Liver (tissue), 9 donors: ENCODE results near the gene CELF4. TPM values are rescaled to one million over a fixed set of nuclear protein-coding genes. Genes with fewer than 3 reads are reported as not detected.

ENCODE experiments used
- DNase-seq: peaks from one replicate; pipeline ENCODE4 v3.0.0-alpha.2; 2017; ENCODE audit warnings: low spot score
- H3K27ac ChIP-seq, 2 donors: one replicate each; pipeline ENCODE4 v1.7.0; 2013; ENCODE audit warnings: inconsistent platforms in 2 of 2, low read length in 2 of 2, control low read depth in 1 of 2, low read depth in 1 of 2, mild to moderate bottlenecking in 1 of 2
- H3K27me3 ChIP-seq, 4 donors: one replicate each; pipeline versions ENCODE4 v1.6.1 to v1.7.0; 2013; ENCODE audit warnings: low read length in 3 of 4, inconsistent platforms in 1 of 4, mild to moderate bottlenecking in 1 of 4, moderate library complexity in 1 of 4; ENCODE audit not compliant: control insufficient read depth in 4 of 4, insufficient read depth in 4 of 4
- H3K36me3 ChIP-seq, 4 donors: one replicate each; pipeline versions ENCODE4 v1.6.1 to v1.7.0; 2013; ENCODE audit warnings: low read length in 3 of 4, mild to moderate bottlenecking in 3 of 4, low read depth in 1 of 4, moderate library complexity in 1 of 4; ENCODE audit not compliant: control insufficient read depth in 4 of 4, insufficient read depth in 3 of 4
- H3K4me1 ChIP-seq, 4 donors: one replicate each; pipeline versions ENCODE4 v1.6.1 to v1.7.0; 2013; ENCODE audit warnings: low read length in 3 of 4, mild to moderate bottlenecking in 3 of 4, moderate library complexity in 1 of 4; ENCODE audit not compliant: control insufficient read depth in 4 of 4, insufficient read depth in 4 of 4
- H3K4me3 ChIP-seq, 3 donors: one replicate each; pipeline versions ENCODE4 v1.6.1 to v1.7.0; 2013; ENCODE audit warnings: low read length in 3 of 3, control low read depth in 1 of 3, low read depth in 1 of 3, mild to moderate bottlenecking in 1 of 3
- H3K9ac ChIP-seq, 2 donors: one replicate each; pipeline ENCODE4 v1.7.0; 2013; ENCODE audit warnings: low read length in 2 of 2, mild to moderate bottlenecking in 2 of 2, moderate library complexity in 2 of 2, control low read depth in 1 of 2, low read depth in 1 of 2
- H3K9me3 ChIP-seq, 4 donors: one replicate each; pipeline versions ENCODE4 v1.6.1 to v1.7.0; 2013; ENCODE audit warnings: low read length in 3 of 4; ENCODE audit not compliant: control insufficient read depth in 4 of 4
- ATF3 ChIP-seq: IDR thresholded peaks from 2 replicates; pipeline ENCODE4 v1.6.1; 2016; ENCODE audit warnings: antibody characterized with exemption
- EGR1 ChIP-seq, 2 donors: IDR thresholded peaks; 2 replicates each; pipeline ENCODE4 v1.6.1; 2016 to 2018; ENCODE audit warnings: antibody characterized with exemption in 2 of 2, low read depth in 2 of 2
- FOXA1 ChIP-seq: IDR thresholded peaks from 2 replicates; pipeline ENCODE4 v1.6.1; 2016; ENCODE audit warnings: antibody characterized with exemption
- FOXA2 ChIP-seq: IDR thresholded peaks from 2 replicates; pipeline ENCODE4 v1.6.1; 2016; ENCODE audit warnings: antibody characterized with exemption
- GABPA ChIP-seq, 2 donors: IDR thresholded peaks in 1 of 2; conservative IDR thresholded peaks in 1 of 2; 2 replicates each; pipeline ENCODE4 v1.6.1; 2016; ENCODE audit warnings: antibody characterized with exemption in 2 of 2, mild to moderate bottlenecking in 1 of 2, moderate library complexity in 1 of 2
- HNF4A ChIP-seq, 2 donors: conservative IDR thresholded peaks; 2 replicates each; pipeline ENCODE4 v1.6.1; 2016; ENCODE audit warnings: antibody characterized with exemption in 2 of 2, mild to moderate bottlenecking in 2 of 2
- HNF4G ChIP-seq: IDR thresholded peaks from 2 replicates; pipeline ENCODE4 v1.6.1; 2016; ENCODE audit warnings: antibody characterized with exemption
- JUND ChIP-seq, 2 donors: IDR thresholded peaks; 2 replicates each; pipeline ENCODE4 v1.6.1; 2016; ENCODE audit warnings: antibody characterized with exemption in 2 of 2
- RAD21 ChIP-seq, 2 donors: IDR thresholded peaks; 2 replicates each; pipeline ENCODE4 v1.6.1; 2016; ENCODE audit warnings: antibody characterized with exemption in 2 of 2, mild to moderate bottlenecking in 2 of 2
- RXRA ChIP-seq, 2 donors: IDR thresholded peaks; 2 replicates each; pipeline ENCODE4 v1.6.1; 2017 to 2018; ENCODE audit warnings: antibody characterized with exemption in 2 of 2, mild to moderate bottlenecking in 1 of 2
- SP1 ChIP-seq: IDR thresholded peaks from 2 replicates; pipeline ENCODE4 v1.6.1; 2018; ENCODE audit warnings: antibody characterized with exemption, mild to moderate bottlenecking
- TAF1 ChIP-seq: conservative IDR thresholded peaks from 2 replicates; pipeline ENCODE4 v1.6.1; 2016; ENCODE audit warnings: antibody characterized with exemption, mild to moderate bottlenecking
- YY1 ChIP-seq: IDR thresholded peaks from 2 replicates; pipeline ENCODE4 v1.6.1; 2016; ENCODE audit warnings: antibody characterized with exemption, mild to moderate bottlenecking
- WGBS: extraction: QIAGEN DNeasy Blood & Tissue Kit; methylation state at CpG from one replicate; pipeline ENCODE4 v1.1.7; 2013; 5-methylcytosine and 5-hydroxymethylcytosine counted together
- polyA plus RNA-seq, 2 donors: library from polyadenylated mRNA; stranded (reverse) in 1 of 2; unstranded in 1 of 2; fragments of 200-250 nt in 1 of 2; fragments of >200 nt in 1 of 2; fragmentation: Nextera tagmentation in 1 of 2; extraction: Ambion mirVana in 1 of 2; gene quantifications; one replicate each; pipeline versions ENCODE4 v1.2.1 to v1.2.3, GENCODE V29; 2013 to 2015
- total RNA-seq, 2 donors: library from RNA; depleted of rRNA; stranded (reverse); fragments of >200 nt; gene quantifications; one replicate each; pipeline ENCODE4 v1.2.3, GENCODE V29; 2014
- TF ChIP-seq, protein P1 (sequence below): IDR thresholded peaks from 2 replicates; pipeline ENCODE4 v1.6.1; 2016; ENCODE audit warnings: antibody characterized with exemption
- TF ChIP-seq, protein P2 (sequence below): IDR thresholded peaks from 2 replicates; pipeline ENCODE4 v1.6.1; 2016; ENCODE audit warnings: antibody characterized with exemption
- TF ChIP-seq, protein P3 (sequence below): fragments of 150-350 bp; IDR thresholded peaks from 2 replicates; pipeline ENCODE4 v1.5.1; 2017; ENCODE audit warnings: improper control_type of control experiment, low read depth, low read length; ENCODE audit not compliant: missing input control
- donor health status: healthy.
- donor health status: healthy.
- donor health status: healthy.
- donor health status: healthy.
- donor health status: healthy.

The CELF4 gene
- total and polyA plus RNA-seq, 4 donors = 0.08 to 0.28 (median 0.21) TPM; not detected in 1

GRCh38 chr18:37487400-37487867 lies 78.2 kb downstream of the CELF4 start:
- Histone ChIP-seq H3K9ac (no peak overlapping the region), H3K4me3 (no peak overlapping the region), H3K9me3 (no peaks in the 10 kb centered on the region), H3K27me3 (peaks cover 0 to 14% (median 3%) of the 10 kb centered on the region in 4 donors), H3K36me3 (no peaks in the 10 kb centered on the region), H3K4me1 (peaks cover 0 to 15% (median 1%) of the 10 kb centered on the region in 4 donors), H3K27ac (no peak overlapping the region)
- no peak for TF ChIP-seq RXRA (IDR thresholded peaks at IDR 0.05)
- no peak for TF ChIP-seq EGR1 (IDR thresholded peaks at IDR 0.05; ENCODE audit: low read depth in 2 of 2)
- TF ChIP-seq SP1 = no peak
- no peak for TF ChIP-seq FOXA2
- TF ChIP-seq, protein P1, sequence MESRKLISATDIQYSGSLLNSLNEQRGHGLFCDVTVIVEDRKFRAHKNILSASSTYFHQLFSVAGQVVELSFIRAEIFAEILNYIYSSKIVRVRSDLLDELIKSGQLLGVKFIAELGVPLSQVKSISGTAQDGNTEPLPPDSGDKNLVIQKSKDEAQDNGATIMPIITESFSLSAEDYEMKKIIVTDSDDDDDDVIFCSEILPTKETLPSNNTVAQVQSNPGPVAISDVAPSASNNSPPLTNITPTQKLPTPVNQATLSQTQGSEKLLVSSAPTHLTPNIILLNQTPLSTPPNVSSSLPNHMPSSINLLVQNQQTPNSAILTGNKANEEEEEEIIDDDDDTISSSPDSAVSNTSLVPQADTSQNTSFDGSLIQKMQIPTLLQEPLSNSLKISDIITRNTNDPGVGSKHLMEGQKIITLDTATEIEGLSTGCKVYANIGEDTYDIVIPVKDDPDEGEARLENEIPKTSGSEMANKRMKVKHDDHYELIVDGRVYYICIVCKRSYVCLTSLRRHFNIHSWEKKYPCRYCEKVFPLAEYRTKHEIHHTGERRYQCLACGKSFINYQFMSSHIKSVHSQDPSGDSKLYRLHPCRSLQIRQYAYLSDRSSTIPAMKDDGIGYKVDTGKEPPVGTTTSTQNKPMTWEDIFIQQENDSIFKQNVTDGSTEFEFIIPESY = no peak
- TF ChIP-seq YY1 = no peak
- TF ChIP-seq TAF1 = no peak
- TF ChIP-seq, protein P2, sequence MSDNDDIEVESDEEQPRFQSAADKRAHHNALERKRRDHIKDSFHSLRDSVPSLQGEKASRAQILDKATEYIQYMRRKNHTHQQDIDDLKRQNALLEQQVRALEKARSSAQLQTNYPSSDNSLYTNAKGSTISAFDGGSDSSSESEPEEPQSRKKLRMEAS = no peak
- TF ChIP-seq, protein P3, sequence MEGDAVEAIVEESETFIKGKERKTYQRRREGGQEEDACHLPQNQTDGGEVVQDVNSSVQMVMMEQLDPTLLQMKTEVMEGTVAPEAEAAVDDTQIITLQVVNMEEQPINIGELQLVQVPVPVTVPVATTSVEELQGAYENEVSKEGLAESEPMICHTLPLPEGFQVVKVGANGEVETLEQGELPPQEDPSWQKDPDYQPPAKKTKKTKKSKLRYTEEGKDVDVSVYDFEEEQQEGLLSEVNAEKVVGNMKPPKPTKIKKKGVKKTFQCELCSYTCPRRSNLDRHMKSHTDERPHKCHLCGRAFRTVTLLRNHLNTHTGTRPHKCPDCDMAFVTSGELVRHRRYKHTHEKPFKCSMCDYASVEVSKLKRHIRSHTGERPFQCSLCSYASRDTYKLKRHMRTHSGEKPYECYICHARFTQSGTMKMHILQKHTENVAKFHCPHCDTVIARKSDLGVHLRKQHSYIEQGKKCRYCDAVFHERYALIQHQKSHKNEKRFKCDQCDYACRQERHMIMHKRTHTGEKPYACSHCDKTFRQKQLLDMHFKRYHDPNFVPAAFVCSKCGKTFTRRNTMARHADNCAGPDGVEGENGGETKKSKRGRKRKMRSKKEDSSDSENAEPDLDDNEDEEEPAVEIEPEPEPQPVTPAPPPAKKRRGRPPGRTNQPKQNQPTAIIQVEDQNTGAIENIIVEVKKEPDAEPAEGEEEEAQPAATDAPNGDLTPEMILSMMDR = no peak
- no peak for TF ChIP-seq HNF4G
- 6% methylated on average over 13 of the region's 13 CpGs for WGBS
- no peak for DNase-seq

- WGBS = 66% methylated on average over 5 of the region's 5 CpGs
- H3K36me3 ChIP-seq = no peaks in the 10 kb centered on the region
- TF ChIP-seq FOXA2 (no peak), FOXA1 (no peak), HNF4A (conservative IDR thresholded peaks at IDR 0.05) (no peak), EGR1 (IDR thresholded peaks at IDR 0.05; ENCODE audit: low read depth in 2 of 2) (no peak), JUND (IDR thresholded peaks at IDR 0.05) (no peak), GABPA (IDR thresholded peaks at IDR 0.05 in 1 of 2, conservative IDR thresholded peaks at IDR 0.05 in 1 of 2) (no peak), RXRA (IDR thresholded peaks at IDR 0.05) (no peak), RAD21 (IDR thresholded peaks at IDR 0.05) (no peak), SP1 (no peak), ATF3 (no peak)
- TF ChIP-seq, protein P3 = no peak
- TF ChIP-seq, protein P2 = no peak
- H3K4me1 ChIP-seq = peaks cover 0 to 15% (median 1%) of the 10 kb centered on the region in 4 donors
- H3K4me3 ChIP-seq = no peak overlapping the region
- no peaks in the 10 kb centered on the region for H3K9me3 ChIP-seq
- H3K27ac ChIP-seq = no peak overlapping the region
- no peak for DNase-seq
- peaks cover 0 to 14% (median 3%) of the 10 kb centered on the region in 4 donors for H3K27me3 ChIP-seq
- no peak overlapping the region for H3K9ac ChIP-seq
Observed at GRCh38 chr18:37486848-37487247, 78.8 kb downstream of the CELF4 start.
